Tongue (tissue), 2 donors: ENCODE results near the gene TAF12. TPM values are rescaled to one million over a fixed set of nuclear protein-coding genes. Genes with fewer than 3 reads are reported as not detected.
"Not testable (repeated sequence)": the region's sequence is repeated elsewhere in the genome, so short reads cannot be mapped to it uniquely, and the experiment has no call there.

Source experiments
- DNase-seq: peaks from one replicate; pipeline ENCODE4 v3.0.0-alpha.2; 2015
- total RNA-seq: library from RNA; depleted of rRNA; stranded (reverse); fragments of >200 nt; gene quantifications from one replicate; pipeline ENCODE4 v1.2.3, GENCODE V29; 2014

Gene TAF12
- total RNA-seq = 30.3 TPM

- DNase-seq = peak; percentile 97
These were observed at the start of gene TAF12 for GRCh38 chr1:28642847-28643635. TSS of gene TAF12 (minus strand) at chr1:28643067. CDS start at chr1:28622081, 20,986 bp downstream.

GRCh38 chr1:28691627-28692026, 48.8 kb upstream of the TAF12 start:
- not testable (repeated sequence) for DNase-seq

GRCh38 chr1:28684937-28685336, 42.1 kb upstream of the TAF12 start:
- no peak for DNase-seq

DNA sequence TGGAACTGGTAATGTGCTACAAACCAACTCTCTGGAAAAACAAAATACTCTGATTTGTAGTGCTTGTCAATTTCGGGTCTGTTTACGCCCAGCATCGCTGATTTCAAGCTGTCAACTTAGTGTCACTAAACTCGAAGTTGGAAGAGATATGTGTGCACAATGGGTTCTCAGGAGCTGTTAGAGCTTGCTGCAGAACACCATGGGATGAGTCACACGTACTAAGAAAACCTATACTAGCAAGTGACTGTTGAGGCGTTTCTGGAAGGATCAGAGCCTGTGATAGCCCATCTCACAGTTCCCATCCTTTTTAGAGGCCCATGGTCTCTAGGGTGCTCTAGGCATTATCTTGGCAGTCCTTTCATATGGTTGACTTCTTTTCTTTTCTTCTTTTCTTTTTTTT, 40.0 kb upstream of the TAF12 start:
- no peak for DNase-seq

DNA sequence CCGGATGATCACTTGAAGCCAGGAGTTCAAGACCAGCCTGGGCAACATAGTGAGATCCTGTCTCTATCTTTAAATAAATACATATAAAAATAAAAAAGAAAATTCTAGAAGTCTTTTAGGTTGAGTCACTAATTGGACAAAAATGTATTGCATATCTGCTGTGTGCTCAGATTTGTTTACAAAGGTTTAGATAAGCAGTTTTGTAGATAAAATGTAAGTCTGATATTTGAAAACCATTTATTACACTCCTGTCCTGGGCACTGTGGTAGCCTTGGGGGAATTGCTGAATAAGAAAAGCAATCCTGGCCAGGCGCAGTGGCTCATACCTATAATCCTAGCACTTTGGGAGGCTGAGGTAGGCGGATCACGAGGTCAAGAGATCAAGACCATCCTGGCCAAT, 37.3 kb upstream of the TAF12 start:
- DNase-seq = no peak

DNA sequence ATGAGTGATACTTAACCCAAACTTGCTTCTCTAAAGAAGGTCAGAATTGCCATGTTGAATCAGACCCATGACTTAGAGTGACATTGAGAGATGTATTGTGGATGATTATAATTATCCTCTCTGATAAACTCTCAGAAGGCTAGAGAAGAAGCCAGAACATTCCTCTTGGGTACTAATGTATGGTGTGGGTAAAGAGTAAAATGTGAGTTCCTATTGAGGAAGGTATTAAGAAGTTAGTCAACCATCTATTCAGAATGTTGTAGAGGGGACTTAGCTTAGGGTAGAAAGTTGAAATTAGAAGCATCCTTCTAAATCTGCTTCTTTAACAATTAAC, 33.0 kb upstream of the TAF12 start:
- DNase-seq = no peak

DNA sequence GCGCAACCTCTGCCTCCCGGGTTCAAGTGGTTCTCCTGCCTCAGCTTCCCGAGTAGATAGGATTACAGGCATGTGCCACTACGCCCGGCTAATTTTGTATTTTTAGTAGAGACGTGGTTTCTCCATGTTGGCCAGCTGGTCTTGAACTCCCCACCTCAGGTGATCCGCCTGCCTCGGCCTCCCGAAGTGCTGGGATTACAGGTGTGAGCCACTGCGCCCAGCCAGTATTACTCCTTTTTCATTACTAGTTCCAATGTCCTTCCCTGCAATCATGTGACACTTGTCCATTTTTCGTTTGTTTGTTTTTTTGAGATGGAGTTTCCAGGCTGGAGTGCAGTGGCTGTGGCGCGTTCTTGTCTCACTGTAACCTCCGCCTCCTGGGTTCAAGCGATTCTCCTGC, 30.1 kb upstream of the TAF12 start:
- not testable (repeated sequence) for DNase-seq

GRCh38 chr1:28671254-28671780, 28.4 kb upstream of the TAF12 start:
- DNase-seq = no peak

DNA sequence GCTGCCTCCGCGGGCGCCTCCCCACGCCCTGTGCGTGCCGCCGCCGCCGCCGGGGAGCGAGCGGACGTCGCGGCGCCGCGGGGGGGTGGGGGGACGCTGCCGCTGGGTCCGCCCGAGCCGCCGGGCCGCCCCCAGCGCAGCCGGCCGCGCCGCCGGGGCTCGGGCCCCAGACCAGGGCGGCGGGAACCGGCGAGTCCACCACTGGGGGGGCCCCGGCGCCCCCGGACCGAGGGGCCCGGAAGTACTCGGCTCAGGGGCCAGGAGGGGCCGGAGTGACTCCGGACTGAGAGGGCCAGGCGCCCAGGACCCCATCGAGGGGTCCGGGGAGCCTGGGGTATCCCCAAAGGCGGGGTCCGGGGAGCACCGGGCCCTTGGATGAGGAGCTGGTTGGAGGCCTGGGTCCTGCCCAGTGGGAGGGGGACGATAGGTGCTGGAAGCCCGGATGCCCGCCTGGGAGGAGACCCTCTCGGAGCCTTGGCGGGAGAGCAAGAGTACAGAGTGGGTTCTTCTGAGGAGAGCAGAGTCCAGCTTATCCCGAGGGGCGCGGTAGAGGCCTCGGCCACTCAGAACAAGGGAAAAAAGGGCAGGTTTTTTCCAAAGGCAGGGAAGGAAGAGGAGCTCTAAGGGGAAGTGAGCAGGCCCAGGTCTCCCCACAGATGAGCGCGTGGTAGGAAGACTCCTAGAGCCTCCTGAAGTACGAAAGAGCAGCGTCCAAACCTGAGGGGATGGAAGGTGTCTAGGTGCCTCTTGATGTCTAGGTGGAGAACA, 26.3 kb upstream of the TAF12 start:
- DNase-seq = peak; percentile 69

- DNase-seq = peak; percentile 95
These were observed 25.5 kb upstream of the TAF12 start, which contains the start of gene GMEB1 for GRCh38 chr1:28668191-28668955. TSS of gene GMEB1 (plus strand) at chr1:28668784. CDS start at chr1:28683613, 14,829 bp downstream.

GRCh38 chr1:28666806-28667205, 23.9 kb upstream of the TAF12 start:
- no peak for DNase-seq

- DNase-seq = no peak
These were observed 21.1 kb upstream of the TAF12 start for GRCh38 chr1:28663871-28664470.

DNA sequence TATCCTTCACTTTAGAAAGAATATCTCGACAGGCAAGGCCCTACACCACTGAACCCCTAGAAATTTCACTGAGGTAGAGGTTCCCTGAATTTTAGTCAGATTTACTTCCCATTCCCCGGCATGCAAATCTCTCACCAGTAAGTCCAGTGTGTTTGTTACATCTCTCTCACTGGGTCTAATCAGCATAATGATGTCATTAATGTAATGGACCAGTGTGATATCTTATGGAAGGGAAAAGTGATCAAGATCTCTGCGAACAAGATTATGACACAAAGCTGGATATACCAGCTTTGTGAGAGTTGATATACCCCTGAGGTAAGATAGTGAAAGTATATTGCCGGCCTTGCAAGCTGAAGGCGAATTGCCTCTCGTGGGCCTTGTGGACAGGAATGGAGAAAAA, 13.5 kb upstream of the TAF12 start:
- no peak for DNase-seq

- DNase-seq = not testable (repeated sequence)
These were observed 12.8 kb upstream of the TAF12 start for GRCh38 chr1:28655448-28656311.

DNA sequence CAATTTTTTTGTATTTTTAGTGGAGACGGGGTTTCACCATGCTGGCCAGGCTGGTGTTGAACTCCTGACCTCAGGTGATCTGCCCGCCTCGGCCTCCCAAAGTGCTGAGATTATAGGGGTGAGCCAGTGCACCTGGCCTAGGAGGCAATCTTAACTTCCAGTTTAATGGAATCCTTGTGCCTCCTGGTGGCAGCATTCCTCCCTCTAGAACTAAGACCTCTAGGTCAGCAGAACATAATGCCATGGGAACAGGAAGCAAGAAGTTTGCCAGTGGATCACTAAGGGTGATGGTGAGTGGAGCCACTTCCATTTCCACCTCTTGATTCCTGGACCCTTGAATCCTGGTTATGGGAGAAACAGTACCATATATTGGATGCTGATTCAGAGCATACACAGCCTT, 11.0 kb upstream of the TAF12 start:
- DNase-seq = not testable (repeated sequence)

DNA sequence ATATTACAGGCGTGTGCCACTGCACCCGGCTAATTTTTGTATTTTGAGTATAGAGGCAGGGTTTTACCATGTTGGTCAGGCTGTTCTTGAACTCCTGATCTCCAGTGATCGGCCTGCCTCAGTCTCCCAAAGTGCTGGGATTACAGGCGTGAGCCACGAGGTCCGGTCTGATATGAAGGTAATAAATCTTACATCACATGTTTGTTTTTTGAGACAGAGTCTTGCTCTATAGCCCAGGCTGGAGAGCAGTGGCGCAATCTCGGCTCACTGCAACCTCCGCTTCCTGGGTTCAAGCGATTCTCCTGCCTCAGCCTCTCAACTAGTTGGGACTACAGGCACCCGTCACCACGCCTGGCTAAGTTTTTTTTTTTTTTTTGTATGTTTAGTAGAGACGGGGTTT, 10.2 kb upstream of the TAF12 start:
- not testable (repeated sequence) for DNase-seq

DNA sequence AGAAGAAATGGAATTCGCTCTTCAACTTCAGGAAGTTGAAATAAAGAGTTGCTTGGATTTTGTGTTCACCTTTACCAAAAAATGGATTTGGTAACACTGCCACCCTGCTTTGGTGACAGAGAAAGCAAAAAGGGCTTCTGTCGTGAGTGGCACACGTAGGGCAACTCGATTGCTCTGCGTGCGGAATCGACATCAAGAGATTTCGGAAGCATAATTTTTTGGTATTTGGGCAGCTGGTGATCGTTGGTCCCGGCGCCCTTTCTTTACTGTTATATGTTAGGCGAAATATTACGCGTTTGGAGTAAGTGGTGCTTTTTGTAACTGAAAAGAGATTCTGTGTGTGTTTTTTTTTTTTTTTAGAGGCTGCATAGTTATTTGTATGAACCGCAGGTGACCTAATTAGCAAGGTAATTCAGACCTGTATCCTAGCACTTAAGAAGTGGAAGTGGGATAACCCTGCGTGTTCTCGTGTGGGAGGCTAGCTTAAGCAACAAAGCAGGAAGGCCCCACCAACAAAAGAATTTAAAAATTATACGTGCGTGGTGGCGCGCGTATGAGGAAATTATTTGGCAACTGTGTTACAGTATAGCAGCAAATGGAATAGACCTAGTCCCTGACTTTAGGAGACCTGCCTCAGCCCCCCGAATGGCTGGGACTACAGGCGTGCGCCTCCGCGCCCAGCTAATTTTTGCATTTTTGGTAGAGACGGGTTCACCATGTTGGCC, 5.8 kb upstream of the TAF12 start, which contains the start of gene RNU11:
Gene RNU11, plus strand, starts transcription at position 127 of the 725 bp plus-strand sequence.
- peak; percentile 98 for DNase-seq

DNA sequence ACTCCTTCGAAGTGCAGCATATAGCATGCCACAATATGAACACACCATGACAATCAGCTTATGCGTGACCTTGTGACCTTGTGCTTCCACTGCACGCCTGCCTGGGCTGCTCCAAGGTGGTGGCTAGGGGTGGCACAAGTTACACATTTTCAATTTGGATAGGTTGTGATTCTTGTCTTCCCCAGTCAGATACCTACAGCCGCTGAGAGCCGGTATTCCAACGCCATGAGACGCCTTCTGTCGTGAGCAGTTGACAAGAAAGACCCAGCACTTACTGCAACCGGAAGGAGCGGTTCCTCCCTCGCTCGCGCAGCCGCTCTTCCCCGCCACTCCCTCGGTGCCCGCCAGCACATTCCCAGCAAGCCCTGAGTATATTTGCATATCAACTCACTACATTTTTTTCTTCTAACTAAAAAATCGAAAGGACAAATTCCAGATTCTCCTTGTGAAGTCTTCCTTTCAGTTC, 5.2 kb upstream of the TAF12 start:
- DNase-seq = peak; percentile 96

GRCh38 chr1:28646040-28646439, 3.2 kb upstream of the TAF12 start:
- DNase-seq = no peak

GRCh38 chr1:28645406-28645805, 2.5 kb upstream of the TAF12 start:
- not testable (repeated sequence) for DNase-seq
